ENCODE measurements around the gene CCR5AS.
A peak's percentile ranks its signal among the peaks of the same experiment; 100 is the strongest.
"Not testable (repeated sequence)": the region's sequence is repeated elsewhere in the genome, so short reads cannot be mapped to it uniquely, and the experiment has no call there.

CCR5AS gene

GRCh38 chr3:46353090-46353489, 53.8 kb downstream of the CCR5AS start:
- intact Hi-C loops (cut with micrococcal nuclease), result loop anchor here (1.0 to 2.0 kb wide), 4 partner anchors 17 to 145 kb away; partner anchors contain the start of genes CCR1 and CCR5
- peaks cover 53% of the 10 kb centered on the region for H3K27me3 Mint-ChIP-seq (ENCODE audit: low read depth)
- no peak overlapping the region for H3K4me3 Mint-ChIP-seq (ENCODE audit: low read depth)
- H3K4me1 Mint-ChIP-seq (ENCODE audit: low read depth), result peaks cover 67% of the 10 kb centered on the region
- peaks cover 11% of the 10 kb centered on the region for H3K9me3 Mint-ChIP-seq
- DNase-seq (ENCODE audit: low spot score), result no peak
- H3K36me3 Mint-ChIP-seq (ENCODE audit: low read depth), result peaks cover 11% of the 10 kb centered on the region
- H3K27ac Mint-ChIP-seq, result no peak overlapping the region

- intact Hi-C loops (cut with micrococcal nuclease), result loop anchor here (2.0 kb wide), 1 partner anchor 67 kb away; no protein-coding TSS in a partner anchor
- peaks cover 70% of the 10 kb centered on the region for H3K4me1 Mint-ChIP-seq (ENCODE audit: low read depth)
- H3K4me3 Mint-ChIP-seq (ENCODE audit: low read depth), result no peak overlapping the region
- no peak for DNase-seq (ENCODE audit: low spot score)
- H3K27ac Mint-ChIP-seq, result no peak overlapping the region
- H3K36me3 Mint-ChIP-seq (ENCODE audit: low read depth), result peaks cover 12% of the 10 kb centered on the region
- H3K27me3 Mint-ChIP-seq (ENCODE audit: low read depth), result peaks cover 45% of the 10 kb centered on the region
- H3K9me3 Mint-ChIP-seq, result peaks cover 25% of the 10 kb centered on the region
These were observed 55.2 kb downstream of the CCR5AS start for GRCh38 chr3:46351646-46352045.

- Mint-ChIP-seq H3K4me1 (ENCODE audit: low read depth) (peaks cover 66% of the 10 kb centered on the region), H3K27ac (peak overlapping the region; percentile 15), H3K4me3 (ENCODE audit: low read depth) (peak overlapping the region; percentile 38), H3K27me3 (ENCODE audit: low read depth) (peaks cover 41% of the 10 kb centered on the region), H3K9me3 (peaks cover 36% of the 10 kb centered on the region), H3K36me3 (ENCODE audit: low read depth) (peaks cover 18% of the 10 kb centered on the region)
- intact Hi-C loops (cut with micrococcal nuclease), result no loop called here
- no peak for DNase-seq (ENCODE audit: low spot score)
These were observed 56.7 kb downstream of the CCR5AS start for GRCh38 chr3:46350262-46350565.

GRCh38 chr3:46349484-46350261, 57.2 kb downstream of the CCR5AS start:
- H3K27ac Mint-ChIP-seq, result peak overlapping the region; percentile 71
- H3K36me3 Mint-ChIP-seq (ENCODE audit: low read depth), result peaks cover 18% of the 10 kb centered on the region

GRCh38 chr3:46348823-46349482, 57.9 kb downstream of the CCR5AS start:
- Mint-ChIP-seq H3K9me3 (peaks cover 41% of the 10 kb centered on the region), H3K27ac (peak overlapping the region; percentile 71), H3K27me3 (ENCODE audit: low read depth) (peaks cover 34% of the 10 kb centered on the region), H3K36me3 (ENCODE audit: low read depth) (peaks cover 18% of the 10 kb centered on the region), H3K4me3 (ENCODE audit: low read depth) (peak overlapping the region; percentile 43), H3K4me1 (ENCODE audit: low read depth) (peaks cover 56% of the 10 kb centered on the region)
- intact Hi-C loops (cut with micrococcal nuclease), result loop anchor here (1.0 to 2.0 kb wide), 2 partner anchors 14 to 20 kb away; no protein-coding TSS in a partner anchor
- no peak for DNase-seq (ENCODE audit: low spot score)

More at GRCh38 chr3:46349484-46350261, 57.2 kb downstream of the CCR5AS start:
- peaks cover 39% of the 10 kb centered on the region for H3K27me3 Mint-ChIP-seq (ENCODE audit: low read depth)
- peak overlapping the region; percentile 43 for H3K4me3 Mint-ChIP-seq (ENCODE audit: low read depth)
- DNase-seq (ENCODE audit: low spot score), result no peak
- intact Hi-C loops (cut with micrococcal nuclease), result loop anchor here (1.0 to 2.0 kb wide), 2 partner anchors 15 to 20 kb away; no protein-coding TSS in a partner anchor
- H3K4me1 Mint-ChIP-seq (ENCODE audit: low read depth), result peaks cover 62% of the 10 kb centered on the region
- peaks cover 41% of the 10 kb centered on the region for H3K9me3 Mint-ChIP-seq

- Mint-ChIP-seq H3K9me3 (peaks cover 55% of the 10 kb centered on the region), H3K36me3 (ENCODE audit: low read depth) (peaks cover 25% of the 10 kb centered on the region), H3K27ac (no peak overlapping the region), H3K4me3 (ENCODE audit: low read depth) (no peak overlapping the region), H3K27me3 (ENCODE audit: low read depth) (peaks cover 19% of the 10 kb centered on the region), H3K4me1 (ENCODE audit: low read depth) (peaks cover 14% of the 10 kb centered on the region)
- no peak for DNase-seq (ENCODE audit: low spot score)
- intact Hi-C loops (cut with micrococcal nuclease), result no loop called here
These were observed 62.4 kb downstream of the CCR5AS start for GRCh38 chr3:46344476-46344875.

- Mint-ChIP-seq H3K36me3 (ENCODE audit: low read depth) (peaks cover 23% of the 10 kb centered on the region), H3K4me1 (ENCODE audit: low read depth) (peaks cover 5% of the 10 kb centered on the region), H3K27me3 (ENCODE audit: low read depth) (peaks cover 22% of the 10 kb centered on the region), H3K4me3 (ENCODE audit: low read depth) (no peak overlapping the region), H3K9me3 (peaks cover 41% of the 10 kb centered on the region), H3K27ac (no peak overlapping the region)
- no peak for DNase-seq (ENCODE audit: low spot score)
- intact Hi-C loops (cut with micrococcal nuclease), result no loop called here
These were observed 68.0 kb downstream of the CCR5AS start for GRCh38 chr3:46338840-46339239.

GRCh38 chr3:46337911-46338310, 69.0 kb downstream of the CCR5AS start:
- peaks cover 5% of the 10 kb centered on the region for H3K4me1 Mint-ChIP-seq (ENCODE audit: low read depth)
- no peak overlapping the region for H3K4me3 Mint-ChIP-seq (ENCODE audit: low read depth)
- H3K36me3 Mint-ChIP-seq (ENCODE audit: low read depth), result peaks cover 23% of the 10 kb centered on the region
- intact Hi-C loops (cut with micrococcal nuclease), result no loop called here
- peaks cover 26% of the 10 kb centered on the region for H3K27me3 Mint-ChIP-seq (ENCODE audit: low read depth)
- no peak for DNase-seq (ENCODE audit: low spot score)
- H3K9me3 Mint-ChIP-seq, result peaks cover 41% of the 10 kb centered on the region
- no peak overlapping the region for H3K27ac Mint-ChIP-seq

GRCh38 chr3:46335541-46335940, 71.3 kb downstream of the CCR5AS start:
- intact Hi-C loops (cut with micrococcal nuclease), result loop anchor here (2.0 kb wide), 2 partner anchors 13 to 41 kb away; no protein-coding TSS in a partner anchor

GRCh38 chr3:46334741-46335478, 72.0 kb downstream of the CCR5AS start:
- Mint-ChIP-seq H3K36me3 (ENCODE audit: low read depth) (peaks cover 21% of the 10 kb centered on the region), H3K27me3 (ENCODE audit: low read depth) (peaks cover 44% of the 10 kb centered on the region), H3K4me3 (ENCODE audit: low read depth) (no peak overlapping the region), H3K9me3 (peaks cover 37% of the 10 kb centered on the region), H3K4me1 (ENCODE audit: low read depth) (peaks cover 5% of the 10 kb centered on the region), H3K27ac (no peak overlapping the region)
- intact Hi-C loops (cut with micrococcal nuclease), result loop anchor here (2.0 kb wide), 2 partner anchors 14 to 40 kb away; no protein-coding TSS in a partner anchor
- DNase-seq (ENCODE audit: low spot score), result no peak

More at GRCh38 chr3:46335541-46335940, 71.3 kb downstream of the CCR5AS start:
- Mint-ChIP-seq H3K36me3 (ENCODE audit: low read depth) (peaks cover 23% of the 10 kb centered on the region), H3K27me3 (ENCODE audit: low read depth) (peaks cover 46% of the 10 kb centered on the region), H3K27ac (no peak overlapping the region), H3K4me1 (ENCODE audit: low read depth) (peaks cover 5% of the 10 kb centered on the region), H3K4me3 (ENCODE audit: low read depth) (no peak overlapping the region), H3K9me3 (peaks cover 43% of the 10 kb centered on the region)
- no peak for DNase-seq (ENCODE audit: low spot score)

- H3K27ac Mint-ChIP-seq; H3K4me1 Mint-ChIP-seq (ENCODE audit: low read depth); H3K4me3 Mint-ChIP-seq (ENCODE audit: low read depth); intact Hi-C loops (cut with micrococcal nuclease); H3K36me3 Mint-ChIP-seq (ENCODE audit: low read depth); DNase-seq (ENCODE audit: low spot score); H3K9me3 Mint-ChIP-seq: not testable (repeated sequence)
- H3K27me3 Mint-ChIP-seq (ENCODE audit: low read depth), result peaks cover 32% of the 10 kb centered on the region
These were observed 76.2 kb downstream of the CCR5AS start for GRCh38 chr3:46330676-46331075.

- Mint-ChIP-seq H3K27me3 (ENCODE audit: low read depth) (peaks cover 25% of the 10 kb centered on the region), H3K36me3 (ENCODE audit: low read depth) (no peaks in the 10 kb centered on the region), H3K4me1 (ENCODE audit: low read depth) (no peaks in the 10 kb centered on the region), H3K9me3 (no peaks in the 10 kb centered on the region), H3K4me3 (ENCODE audit: low read depth) (no peak overlapping the region), H3K27ac (no peak overlapping the region)
- intact Hi-C loops (cut with micrococcal nuclease), result no loop called here
- no peak for DNase-seq (ENCODE audit: low spot score)
These were observed 81.1 kb downstream of the CCR5AS start for GRCh38 chr3:46325645-46326300.

Data from activated T-helper 2 cell treated with anti-CD3 and anti-CD28 coated beads, Interferon-gamma antibody, Interleukin-2, Interleukin-4, amounts not matched to agents 10 μg/mL and 5 μg/mL and 100 μg/mL, durations not matched to agents 14 hours and 24 hours and 36 hours (primary cell).